CD4-positive, alpha-beta T cell treated with Interferon alpha-2 for 1 hour (primary cell): ENCODE data around the gene TMEM63C.
"Not testable (repeated sequence)": the region's sequence is repeated elsewhere in the genome, so short reads cannot be mapped to it uniquely, and the experiment has no call there.

Experiments used
- DNase-seq, 2 donors: peaks; one replicate each; pipeline ENCODE4 v3.0.0-alpha.2; 2020 to 2022

The TMEM63C gene

GRCh38 chr14:77259025-77259715 is 77.6 kb downstream of the TMEM63C start:
- no peak for DNase-seq

- DNase-seq, result no peak
Observed at GRCh38 chr14:77260199-77260598, 78.6 kb downstream of the TMEM63C start.

GRCh38 chr14:77260631-77261030 is 79.0 kb downstream of the TMEM63C start:
- no peak for DNase-seq

- no peak for DNase-seq
Observed at GRCh38 chr14:77264466-77265186, 83.0 kb downstream of the TMEM63C start.

GRCh38 chr14:77265187-77265515 is 83.6 kb downstream of the TMEM63C start:
- DNase-seq, result no peak

GRCh38 chr14:77265561-77266335 is 84.2 kb downstream of the TMEM63C start:
- DNase-seq, result no peak

GRCh38 chr14:77266336-77266735 is 84.7 kb downstream of the TMEM63C start:
- DNase-seq, result no peak

GRCh38 chr14:77267937-77268699 is 86.5 kb downstream of the TMEM63C start:
- no peak for DNase-seq

GRCh38 chr14:77268989-77269600 is 87.5 kb downstream of the TMEM63C start:
- no peak for DNase-seq

- DNase-seq, result no peak
Observed at GRCh38 chr14:77270361-77271112, 88.9 kb downstream of the TMEM63C start.

GRCh38 chr14:77271113-77271710 is 89.6 kb downstream of the TMEM63C start, which contains the start of gene NGB:
NGB (minus strand) TSS chr14:77271206; CDS start chr14:77270937, 269 bp downstream.
- no peak for DNase-seq

GRCh38 chr14:77272261-77272660 is 90.7 kb downstream of the TMEM63C start:
- no peak for DNase-seq

GRCh38 chr14:77273796-77274195 is 92.2 kb downstream of the TMEM63C start:
- no peak for DNase-seq

GRCh38 chr14:77275041-77275580 is 93.5 kb downstream of the TMEM63C start:
- DNase-seq, result no peak

- DNase-seq, result no peak
Observed at GRCh38 chr14:77275601-77276017, 94.0 kb downstream of the TMEM63C start.

GRCh38 chr14:77276295-77276935 is 94.8 kb downstream of the TMEM63C start:
- DNase-seq, result no peak

- DNase-seq, result no peak
Observed at GRCh38 chr14:77276959-77277358, 95.4 kb downstream of the TMEM63C start.

- DNase-seq, result no peak
Observed at GRCh38 chr14:77278461-77279230, 97.0 kb downstream of the TMEM63C start.

- no peak for DNase-seq
Observed at GRCh38 chr14:77279719-77280118, 98.1 kb downstream of the TMEM63C start.

GRCh38 chr14:77280921-77281320 is 99.3 kb downstream of the TMEM63C start:
- not testable (repeated sequence) for DNase-seq
